ENCODE results near the gene PCDH1.

Gene PCDH1

DNA sequence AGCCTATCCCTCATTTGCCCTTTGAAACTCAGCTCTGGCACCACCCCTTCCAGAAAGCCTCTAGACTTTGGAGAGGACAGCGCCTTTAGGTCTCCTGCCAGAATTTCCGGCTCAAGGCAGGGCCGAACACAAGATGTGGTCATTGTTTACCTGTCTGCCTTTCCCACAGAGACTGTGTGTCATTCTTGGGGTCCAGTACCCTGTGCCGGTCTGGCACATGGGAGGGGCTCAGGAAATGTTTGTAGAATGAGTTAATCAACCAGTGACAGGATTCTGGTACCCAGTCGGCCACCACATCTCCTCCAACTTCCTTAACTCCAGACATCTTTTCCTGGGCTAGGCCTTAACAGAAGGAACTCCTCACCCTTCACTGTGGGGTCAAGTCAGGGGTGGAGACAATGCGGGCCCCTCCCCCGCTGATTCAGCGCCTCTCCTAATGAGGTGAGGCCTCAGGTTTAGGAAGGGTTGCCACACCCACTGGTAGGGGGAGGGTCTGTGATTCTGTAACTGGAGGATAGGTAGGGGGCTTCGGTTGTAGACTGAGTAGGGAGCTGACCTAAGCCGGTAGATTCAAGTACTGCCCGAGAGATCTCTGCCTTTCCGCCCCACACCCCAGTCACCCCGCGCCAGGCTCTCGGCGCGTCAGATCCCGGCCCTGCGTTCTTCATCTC, 29.3 kb downstream of the PCDH1 start:
- Histone ChIP-seq H3K4me2 (ENCODE audit: low read length) (peak overlapping the region; percentile 98), H3K4me1 (peaks cover 21% of the 10 kb centered on the region), H3K79me2 (no peaks in the 10 kb centered on the region), H3K36me3 (ENCODE audit: control insufficient read depth, insufficient read depth, low read length) (no peaks in the 10 kb centered on the region), H3K9ac (peak overlapping the region; percentile 91), H3K9me3 (ENCODE audit: control insufficient read depth, low read length) (no peaks in the 10 kb centered on the region), H3K27me3 (ENCODE audit: control insufficient read depth, insufficient read depth, low read length) (no peaks in the 10 kb centered on the region), H3K4me3 (ENCODE audit: low read depth, low read length) (peak overlapping the region; percentile 98), H3K27ac (peak overlapping the region; percentile 100), H2AFZ (peak overlapping the region; percentile 96)
- TF ChIP-seq, protein P1, sequence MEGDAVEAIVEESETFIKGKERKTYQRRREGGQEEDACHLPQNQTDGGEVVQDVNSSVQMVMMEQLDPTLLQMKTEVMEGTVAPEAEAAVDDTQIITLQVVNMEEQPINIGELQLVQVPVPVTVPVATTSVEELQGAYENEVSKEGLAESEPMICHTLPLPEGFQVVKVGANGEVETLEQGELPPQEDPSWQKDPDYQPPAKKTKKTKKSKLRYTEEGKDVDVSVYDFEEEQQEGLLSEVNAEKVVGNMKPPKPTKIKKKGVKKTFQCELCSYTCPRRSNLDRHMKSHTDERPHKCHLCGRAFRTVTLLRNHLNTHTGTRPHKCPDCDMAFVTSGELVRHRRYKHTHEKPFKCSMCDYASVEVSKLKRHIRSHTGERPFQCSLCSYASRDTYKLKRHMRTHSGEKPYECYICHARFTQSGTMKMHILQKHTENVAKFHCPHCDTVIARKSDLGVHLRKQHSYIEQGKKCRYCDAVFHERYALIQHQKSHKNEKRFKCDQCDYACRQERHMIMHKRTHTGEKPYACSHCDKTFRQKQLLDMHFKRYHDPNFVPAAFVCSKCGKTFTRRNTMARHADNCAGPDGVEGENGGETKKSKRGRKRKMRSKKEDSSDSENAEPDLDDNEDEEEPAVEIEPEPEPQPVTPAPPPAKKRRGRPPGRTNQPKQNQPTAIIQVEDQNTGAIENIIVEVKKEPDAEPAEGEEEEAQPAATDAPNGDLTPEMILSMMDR (IDR thresholded peaks at IDR 0.05) = no peak

DNA sequence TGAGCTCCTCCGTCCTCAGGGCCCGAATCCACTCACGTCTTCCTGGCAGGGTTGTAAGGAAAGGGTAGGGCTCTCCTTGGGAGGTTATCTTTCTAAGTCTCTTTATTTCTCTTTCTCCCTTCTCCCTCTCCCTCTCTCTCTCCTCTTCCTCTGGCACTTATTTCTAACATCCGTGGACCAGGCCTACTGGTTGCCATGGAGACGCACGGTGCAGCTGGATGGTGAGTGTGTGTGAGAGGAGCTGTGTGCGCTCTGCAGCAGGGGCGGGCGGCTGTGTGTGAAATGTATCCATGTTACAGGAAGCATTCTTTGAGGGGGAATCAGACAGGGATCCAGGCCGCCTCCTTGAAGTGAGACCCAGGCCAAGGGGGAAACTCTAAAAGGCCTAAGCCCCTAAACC, 32.2 kb downstream of the PCDH1 start:
- Histone ChIP-seq H3K9me3 (ENCODE audit: control insufficient read depth, low read length) (no peaks in the 10 kb centered on the region), H3K4me1 (peaks cover 45% of the 10 kb centered on the region), H3K79me2 (no peaks in the 10 kb centered on the region), H3K27me3 (ENCODE audit: control insufficient read depth, insufficient read depth, low read length) (no peaks in the 10 kb centered on the region), H2AFZ (no peak overlapping the region), H3K27ac (no peak overlapping the region), H3K4me3 (ENCODE audit: low read depth, low read length) (no peak overlapping the region), H3K9ac (no peak overlapping the region), H3K4me2 (ENCODE audit: low read length) (no peak overlapping the region), H3K36me3 (ENCODE audit: control insufficient read depth, insufficient read depth, low read length) (no peaks in the 10 kb centered on the region)
- TF ChIP-seq, protein P1 (IDR thresholded peaks at IDR 0.05) = no peak

DNA sequence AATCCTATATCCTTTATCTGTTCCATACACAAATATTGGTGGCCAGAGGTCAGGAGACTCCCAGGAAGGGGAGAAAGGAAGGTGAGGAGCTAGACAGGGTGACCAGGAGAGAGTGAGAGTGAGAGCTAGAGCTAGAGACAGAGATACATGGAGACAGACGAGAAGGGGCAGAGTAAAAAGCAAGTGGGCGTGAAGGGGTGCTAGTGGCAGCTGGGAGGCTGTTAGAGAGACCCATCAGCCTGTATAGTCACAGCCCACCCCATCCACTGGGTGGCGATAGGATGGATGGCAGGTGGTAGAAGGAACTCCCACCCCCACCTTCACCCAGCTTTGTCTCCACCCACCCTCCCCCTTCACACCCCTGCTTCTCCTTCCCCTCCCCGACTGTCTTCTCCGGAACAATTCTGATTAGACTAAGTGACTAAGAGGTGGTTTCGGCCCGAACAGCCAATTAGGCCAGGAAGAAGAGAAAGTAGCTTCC, 32.8 kb downstream of the PCDH1 start:
- H3K36me3 ChIP-seq (ENCODE audit: control insufficient read depth, insufficient read depth, low read length) = no peaks in the 10 kb centered on the region
- peaks cover 48% of the 10 kb centered on the region for H3K4me1 ChIP-seq
- H3K4me3 ChIP-seq (ENCODE audit: low read depth, low read length) = no peak overlapping the region
- no peaks in the 10 kb centered on the region for H3K27me3 ChIP-seq (ENCODE audit: control insufficient read depth, insufficient read depth, low read length)
- no peak overlapping the region for H3K4me2 ChIP-seq (ENCODE audit: low read length)
- no peak overlapping the region for H2AFZ ChIP-seq
- no peak overlapping the region for H3K27ac ChIP-seq
- no peaks in the 10 kb centered on the region for H3K9me3 ChIP-seq (ENCODE audit: control insufficient read depth, low read length)
- TF ChIP-seq, protein P1 (IDR thresholded peaks at IDR 0.05) = no peak
- no peaks in the 10 kb centered on the region for H3K79me2 ChIP-seq
- H3K9ac ChIP-seq = no peak overlapping the region

DNA sequence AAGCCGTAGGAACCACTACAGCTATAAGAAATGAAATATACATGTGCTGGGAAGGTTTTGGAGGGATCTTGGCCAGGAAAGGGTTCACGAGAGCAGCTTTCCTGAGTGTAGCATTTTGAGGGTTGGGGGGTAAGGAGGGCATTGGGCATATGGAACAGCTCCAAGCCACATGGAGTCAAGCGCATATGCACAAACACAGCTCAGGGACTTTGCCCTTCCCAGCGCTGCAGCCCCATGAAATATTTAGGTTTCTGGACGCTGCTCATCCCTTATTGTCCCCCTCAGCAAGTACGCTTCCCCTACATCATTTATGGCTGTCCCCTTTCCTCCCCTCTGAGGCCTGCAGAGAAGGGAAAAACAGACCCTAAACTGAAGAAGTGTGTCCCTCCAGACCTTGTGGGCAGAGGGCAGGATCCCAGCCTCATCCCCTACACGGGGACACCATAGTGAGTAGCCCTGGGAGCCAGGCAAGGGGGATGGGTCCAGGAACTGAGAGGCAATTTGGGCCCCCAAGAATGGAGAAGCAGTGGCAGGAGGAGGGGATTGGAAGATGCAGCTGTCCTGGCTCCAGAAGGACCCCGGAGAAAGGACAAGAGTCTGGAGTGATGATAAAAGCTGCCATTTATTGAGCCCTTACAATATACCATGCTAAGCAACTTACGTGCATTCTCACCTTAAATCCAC, 33.7 kb downstream of the PCDH1 start:
- Histone ChIP-seq H3K4me2 (ENCODE audit: low read length) (peak overlapping the region; percentile 50), H3K36me3 (ENCODE audit: control insufficient read depth, insufficient read depth, low read length) (no peaks in the 10 kb centered on the region), H3K79me2 (no peaks in the 10 kb centered on the region), H3K27me3 (ENCODE audit: control insufficient read depth, insufficient read depth, low read length) (no peaks in the 10 kb centered on the region), H3K4me3 (ENCODE audit: low read depth, low read length) (no peak overlapping the region), H3K9me3 (ENCODE audit: control insufficient read depth, low read length) (no peaks in the 10 kb centered on the region), H3K27ac (no peak overlapping the region), H3K4me1 (peaks cover 48% of the 10 kb centered on the region), H3K9ac (no peak overlapping the region), H2AFZ (no peak overlapping the region)
- TF ChIP-seq, protein P1 (IDR thresholded peaks at IDR 0.05) = no peak
